ENCODE results near the gene DNAAF9.

The DNAAF9 gene

DNA sequence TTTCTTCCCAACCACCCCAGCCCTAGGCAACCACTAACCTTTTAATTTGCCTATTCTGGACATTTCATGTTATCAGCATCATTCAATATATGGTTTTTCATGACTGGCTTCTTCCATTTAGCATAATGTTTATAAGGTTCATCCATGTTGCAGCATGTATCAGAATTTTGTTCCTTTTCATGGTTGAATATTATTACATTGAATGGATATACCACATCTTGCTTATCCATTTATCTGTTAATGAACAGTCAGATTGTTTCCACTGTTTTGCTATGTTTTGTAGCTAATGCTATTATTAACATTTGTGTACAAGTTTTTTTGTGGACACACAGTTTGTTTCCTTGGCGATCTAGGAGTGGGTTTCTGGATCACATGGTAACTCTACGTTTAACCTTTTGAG is 3.0 kb upstream of the DNAAF9 start:
- no peak overlapping the region for H3K4me3 ChIP-seq (ENCODE audit: low read depth, low read length)
- TF ChIP-seq, protein P1, sequence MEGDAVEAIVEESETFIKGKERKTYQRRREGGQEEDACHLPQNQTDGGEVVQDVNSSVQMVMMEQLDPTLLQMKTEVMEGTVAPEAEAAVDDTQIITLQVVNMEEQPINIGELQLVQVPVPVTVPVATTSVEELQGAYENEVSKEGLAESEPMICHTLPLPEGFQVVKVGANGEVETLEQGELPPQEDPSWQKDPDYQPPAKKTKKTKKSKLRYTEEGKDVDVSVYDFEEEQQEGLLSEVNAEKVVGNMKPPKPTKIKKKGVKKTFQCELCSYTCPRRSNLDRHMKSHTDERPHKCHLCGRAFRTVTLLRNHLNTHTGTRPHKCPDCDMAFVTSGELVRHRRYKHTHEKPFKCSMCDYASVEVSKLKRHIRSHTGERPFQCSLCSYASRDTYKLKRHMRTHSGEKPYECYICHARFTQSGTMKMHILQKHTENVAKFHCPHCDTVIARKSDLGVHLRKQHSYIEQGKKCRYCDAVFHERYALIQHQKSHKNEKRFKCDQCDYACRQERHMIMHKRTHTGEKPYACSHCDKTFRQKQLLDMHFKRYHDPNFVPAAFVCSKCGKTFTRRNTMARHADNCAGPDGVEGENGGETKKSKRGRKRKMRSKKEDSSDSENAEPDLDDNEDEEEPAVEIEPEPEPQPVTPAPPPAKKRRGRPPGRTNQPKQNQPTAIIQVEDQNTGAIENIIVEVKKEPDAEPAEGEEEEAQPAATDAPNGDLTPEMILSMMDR (IDR thresholded peaks at IDR 0.05; ENCODE audit: low read depth, low read length) = no peak

DNA sequence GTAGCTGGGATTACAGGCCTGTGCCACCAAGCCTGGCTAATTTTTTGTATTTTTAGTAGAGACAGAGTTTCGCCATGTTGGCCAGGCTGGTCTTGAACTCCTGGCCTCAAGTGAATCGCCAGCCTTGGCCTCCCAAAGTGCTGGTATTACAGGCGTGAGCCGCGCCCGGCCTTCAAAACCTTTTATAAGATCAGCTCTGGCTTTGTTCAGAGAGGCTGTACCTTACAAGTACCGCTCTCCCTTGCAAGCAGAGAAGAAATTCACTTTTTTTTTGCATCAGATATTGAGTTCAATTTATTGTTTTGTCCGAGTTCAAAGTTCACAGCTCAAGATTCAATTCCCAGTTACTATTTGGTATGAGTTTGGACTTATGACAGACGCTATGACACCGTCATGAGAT is 1.9 kb upstream of the DNAAF9 start:
- no peak overlapping the region for H3K4me3 ChIP-seq (ENCODE audit: low read depth, low read length)
- TF ChIP-seq, protein P1 (IDR thresholded peaks at IDR 0.05; ENCODE audit: low read depth, low read length) = no peak

DNA sequence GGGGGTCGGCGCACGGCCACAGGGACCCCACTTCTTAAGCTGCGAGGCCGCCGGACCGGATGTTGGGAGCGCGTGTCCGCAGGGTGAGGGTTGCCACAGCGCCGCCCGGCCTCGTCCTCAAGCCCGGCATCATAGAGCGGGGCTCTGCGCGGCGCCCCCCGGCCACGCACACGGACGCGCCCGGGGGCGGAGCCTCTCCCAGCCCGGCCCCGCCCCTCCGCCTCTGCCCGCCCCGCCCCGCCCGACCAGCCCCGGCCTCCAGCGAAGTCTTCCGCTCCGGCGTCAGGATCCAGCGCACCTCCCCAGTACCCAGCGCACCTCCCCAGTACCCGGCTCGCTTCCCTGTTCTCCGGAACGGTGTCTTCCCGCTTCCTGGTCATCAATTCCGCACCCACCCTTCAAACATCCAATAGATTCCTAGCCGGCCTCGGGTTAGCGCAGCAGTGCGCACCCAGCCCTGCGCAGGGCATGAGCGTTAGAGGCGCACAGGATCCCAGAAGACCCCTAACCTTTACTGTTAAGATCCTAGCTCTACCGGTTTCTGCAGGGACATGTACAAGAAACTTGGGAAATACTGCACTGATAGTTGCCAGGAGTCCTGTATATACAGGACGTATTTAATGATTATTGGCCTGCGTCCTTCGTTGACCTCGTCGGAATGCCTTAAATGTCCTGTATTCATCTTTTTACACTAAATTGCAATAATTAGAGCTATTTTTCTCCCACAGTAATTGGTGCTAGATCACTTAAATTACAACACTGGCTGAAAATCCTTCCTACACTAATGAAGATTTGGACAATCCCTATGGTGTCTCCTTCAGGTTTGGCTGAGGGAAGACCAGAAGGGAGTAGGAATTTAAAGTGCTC is 535 bp upstream of the DNAAF9 start:
- TF ChIP-seq, protein P1 (IDR thresholded peaks at IDR 0.05; ENCODE audit: low read depth, low read length) = no peak

DNA sequence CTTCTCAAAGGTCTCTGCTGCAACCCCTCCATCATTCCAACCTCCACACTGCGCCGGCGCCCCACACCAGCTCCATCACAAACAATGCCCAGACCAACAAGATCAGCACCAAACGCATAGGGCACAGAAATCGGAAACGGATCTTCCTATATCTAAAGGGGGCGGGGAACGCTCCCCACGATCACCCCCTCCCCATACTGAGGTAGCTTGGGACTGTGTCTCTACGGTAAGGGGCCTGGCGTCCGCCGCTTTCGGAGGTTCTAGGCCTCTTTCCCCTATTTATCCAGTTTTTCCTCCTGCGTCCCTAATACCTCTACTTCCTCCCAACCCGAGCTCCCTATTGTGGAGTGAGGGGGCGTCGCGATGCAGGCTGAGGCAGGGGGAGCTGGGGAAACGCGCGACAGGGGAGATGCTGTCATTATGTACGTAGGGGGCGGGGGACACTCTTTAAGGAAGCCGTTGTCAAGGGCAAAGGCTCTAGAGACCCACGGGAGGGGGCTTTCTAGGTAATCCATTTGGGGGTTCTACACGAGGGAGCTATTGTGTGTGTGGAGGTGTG is 909 bp downstream of the DNAAF9 start:
- TF ChIP-seq, protein P1 (IDR thresholded peaks at IDR 0.05; ENCODE audit: low read depth, low read length) = no peak
- H3K4me3 ChIP-seq (ENCODE audit: low read depth, low read length) = peak overlapping the region; percentile 91

More for the DNA sequence above, 535 bp upstream of the DNAAF9 start:
- peak overlapping the region; percentile 91 for H3K4me3 ChIP-seq (ENCODE audit: low read depth, low read length)

DNA sequence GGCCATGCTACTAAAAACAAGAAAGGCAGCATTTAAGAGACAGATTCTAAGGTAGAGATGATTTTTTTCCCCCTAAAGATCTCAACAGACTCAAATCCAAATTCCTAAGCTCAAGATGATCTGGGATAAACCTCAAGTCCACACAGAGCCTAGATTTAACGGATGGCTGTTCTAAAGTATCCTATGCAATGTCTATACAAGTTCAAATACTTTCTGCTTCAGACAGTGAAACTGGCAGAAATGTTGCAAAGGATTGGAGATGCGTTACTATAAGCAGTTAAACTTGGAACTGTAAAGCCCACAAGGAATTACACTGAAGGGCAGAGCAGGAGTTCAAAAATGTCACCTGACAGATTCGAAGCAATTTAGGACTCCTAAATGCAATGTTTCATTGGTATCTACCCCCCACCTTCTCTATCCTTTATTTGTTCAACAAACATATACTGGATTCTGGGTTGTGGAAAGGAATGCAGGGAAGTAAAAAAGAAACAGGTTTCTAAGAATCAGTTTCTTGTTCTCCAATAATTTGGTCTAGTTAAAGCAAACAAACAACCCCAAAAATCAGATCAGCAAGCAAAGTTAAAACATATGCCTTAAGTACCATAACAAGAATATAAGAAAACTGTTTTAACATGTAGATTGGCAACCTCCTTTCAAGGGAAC is 1.6 kb downstream of the DNAAF9 start:
- peak overlapping the region; percentile 91 for H3K4me3 ChIP-seq (ENCODE audit: low read depth, low read length)
- TF ChIP-seq, protein P1 (IDR thresholded peaks at IDR 0.05; ENCODE audit: low read depth, low read length) = no peak

DNA sequence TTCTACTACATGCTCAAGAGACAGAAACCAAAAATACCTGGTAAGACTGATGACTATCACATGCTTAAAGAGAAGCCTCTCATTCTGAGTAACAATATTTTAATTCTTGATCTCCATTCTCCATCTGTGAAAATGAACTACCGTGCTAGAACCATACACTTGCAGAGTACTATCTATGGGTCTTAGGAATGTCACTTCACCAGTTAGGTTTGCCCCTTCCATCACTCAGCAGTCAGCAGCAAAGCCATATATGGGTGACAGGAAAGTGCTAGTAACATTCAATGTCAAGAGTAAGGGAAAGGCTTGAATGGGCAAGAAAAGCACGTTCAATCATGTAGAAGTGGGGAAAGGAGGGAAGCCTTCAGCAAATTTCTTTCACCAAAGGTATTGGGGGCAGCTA is 2.3 kb downstream of the DNAAF9 start:
- H3K4me3 ChIP-seq (ENCODE audit: low read depth, low read length) = no peak overlapping the region; the same call in 1 of the 2 replicates
- TF ChIP-seq, protein P1 (IDR thresholded peaks at IDR 0.05; ENCODE audit: low read depth, low read length) = no peak

DNA sequence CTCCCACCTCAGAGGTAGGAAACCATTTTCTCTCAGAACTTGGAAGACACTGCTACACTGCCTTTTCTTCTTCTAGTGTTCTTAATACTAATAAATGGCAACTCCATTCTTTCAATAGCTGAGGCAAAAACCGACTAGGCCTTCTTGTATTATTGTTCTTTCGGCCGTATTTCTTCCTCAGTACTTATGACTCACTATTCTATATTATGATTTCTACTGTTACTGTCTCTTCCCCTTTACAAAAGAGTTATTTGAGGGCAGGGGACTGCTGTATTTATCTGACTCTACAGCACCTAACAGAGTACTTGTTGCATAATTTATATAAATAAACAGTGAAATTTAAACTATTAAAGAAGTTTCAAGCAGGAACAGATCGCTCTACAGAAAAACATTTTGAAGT is 3.1 kb downstream of the DNAAF9 start:
- TF ChIP-seq, protein P1 (IDR thresholded peaks at IDR 0.05; ENCODE audit: low read depth, low read length) = no peak
- no peak overlapping the region for H3K4me3 ChIP-seq (ENCODE audit: low read depth, low read length)

Data from WI38 (cell line).